Calu3 (cell line): ENCODE results near the gene MBD2. TPM values are rescaled to one million over a fixed set of nuclear protein-coding genes. Genes with fewer than 3 reads are reported as not detected.

ENCODE experiments used
- BruUV-seq: library from RNA; stranded (reverse); fragments of 400-500 nt; replicated peaks from 2 replicates; lab custom pipeline; 2021; lab: Mats Ljungman, UMichigan
- CTCF ChIA-PET: fragments of 300-600 bp; sonication (Branson Sonifier 250); formaldehyde crosslinking; loops from one replicate; lab custom pipeline; 2022; ENCODE audit warnings: antibody characterized with exemption; lab: Charles Lee
- DNase-seq: peaks from one replicate; pipeline ENCODE4 v3.0.0; 2022
- H3K27ac Mint-ChIP-seq: one replicate; pipeline ENCODE4 v1.8.0; 2022; ENCODE audit warnings: mixed read lengths; ENCODE audit not compliant: unreplicated experiment
- H3K27me3 Mint-ChIP-seq: one replicate; pipeline ENCODE4 v1.8.0; 2022; ENCODE audit warnings: mixed read lengths; ENCODE audit not compliant: unreplicated experiment
- H3K36me3 Mint-ChIP-seq: one replicate; pipeline ENCODE4 v1.8.0; 2022; ENCODE audit warnings: mild to moderate bottlenecking, moderate library complexity, mixed read lengths; ENCODE audit not compliant: insufficient read depth, unreplicated experiment
- H3K4me1 Mint-ChIP-seq: one replicate; pipeline ENCODE4 v1.8.0; 2022; ENCODE audit warnings: mild to moderate bottlenecking, low read depth, mixed read lengths; ENCODE audit not compliant: unreplicated experiment
- H3K4me3 Mint-ChIP-seq: one replicate; pipeline ENCODE4 v1.8.0; 2022; ENCODE audit warnings: mild to moderate bottlenecking, low read depth, moderate library complexity, mixed read lengths; ENCODE audit not compliant: unreplicated experiment
- H3K9me3 Mint-ChIP-seq: one replicate; pipeline ENCODE4 v1.8.0; 2022; ENCODE audit warnings: low read depth, mixed read lengths; ENCODE audit not compliant: unreplicated experiment
- CTCF ChIP-seq: fragments of 200-600 bp; IDR thresholded peaks from one replicate; pipeline ENCODE4 v1.8.0; 2022; ENCODE audit warnings: antibody characterized with exemption; ENCODE audit not compliant: unreplicated experiment
- intact Hi-C: fragments of 100-400 bp; cut with micrococcal nuclease; formaldehyde crosslinking; loops from one replicate; pipeline ENCODE4 v1.10.0; 2022; ENCODE audit not compliant: unreplicated experiment
- total RNA-seq: library from RNA; stranded (reverse); gene quantifications from 2 replicates; pipeline ENCODE4 v1.2.3, GENCODE V29; 2022

MBD2 gene
- total RNA-seq, 1 experiment from 2014 or later: 106 TPM

GRCh38 chr18:54250846-54251261 lies 26.4 kb upstream of the MBD2 start:
- no peak for DNase-seq

GRCh38 chr18:54247511-54248175 lies 23.2 kb upstream of the MBD2 start:
- Mint-ChIP-seq H3K4me3 (no peak overlapping the region), H3K27ac (no peak overlapping the region), H3K36me3 (no peaks in the 10 kb centered on the region), H3K4me1 (no peaks in the 10 kb centered on the region), H3K9me3 (no peaks in the 10 kb centered on the region), H3K27me3 (no peaks in the 10 kb centered on the region)
- CTCF ChIA-PET: no interaction called here
- no peak for TF ChIP-seq CTCF
- no TSS peak for BruUV-seq
- intact Hi-C loops: no loop called here
- no peak for DNase-seq

More at GRCh38 chr18:54250846-54251261, 26.4 kb upstream of the MBD2 start:
- Mint-ChIP-seq H3K27ac (no peak overlapping the region), H3K9me3 (no peaks in the 10 kb centered on the region), H3K4me1 (peaks cover 11% of the 10 kb centered on the region), H3K4me3 (no peak overlapping the region), H3K27me3 (no peaks in the 10 kb centered on the region), H3K36me3 (no peaks in the 10 kb centered on the region)
- intact Hi-C loops: no loop called here
- no peak for TF ChIP-seq CTCF
- BruUV-seq: no TSS peak
- CTCF ChIA-PET: no interaction called here

GRCh38 chr18:54242327-54242726 lies 17.9 kb upstream of the MBD2 start:
- intact Hi-C loops: no loop called here
- Mint-ChIP-seq H3K9me3 (no peaks in the 10 kb centered on the region), H3K27me3 (no peaks in the 10 kb centered on the region), H3K27ac (no peak overlapping the region), H3K36me3 (no peaks in the 10 kb centered on the region), H3K4me1 (no peaks in the 10 kb centered on the region), H3K4me3 (no peak overlapping the region)
- no peak for DNase-seq
- no peak for TF ChIP-seq CTCF
- CTCF ChIA-PET: interaction anchor here (1.1 kb wide), 1 partner anchor 28 kb away, joined by 3 read pairs; no protein-coding TSS in a partner anchor
- BruUV-seq: no TSS peak

- Mint-ChIP-seq H3K9me3 (no peaks in the 10 kb centered on the region), H3K4me1 (no peaks in the 10 kb centered on the region), H3K27ac (no peak overlapping the region), H3K36me3 (no peaks in the 10 kb centered on the region), H3K27me3 (no peaks in the 10 kb centered on the region), H3K4me3 (no peak overlapping the region)
- intact Hi-C loops: no loop called here
- no peak for TF ChIP-seq CTCF
- no TSS peak for BruUV-seq
- no peak for DNase-seq
- CTCF ChIA-PET: interaction anchor here (1.1 kb wide), 1 partner anchor 29 kb away, joined by 3 read pairs; no protein-coding TSS in a partner anchor
Observed at GRCh38 chr18:54241483-54241882, 17.0 kb upstream of the MBD2 start.
